IMR-90 (cell line): Measurements from ENCODE around the gene SELENOS.

Experiments
- BHLHE40 ChIP-seq: fragments of 150-350 bp; IDR thresholded peaks from 2 replicates; pipeline ENCODE4 v1.6.1; 2016; ENCODE audit warnings: mild to moderate bottlenecking, low read depth, low read length
- CEBPB ChIP-seq: IDR thresholded peaks from 2 replicates; pipeline ENCODE4 v1.6.1; 2012; ENCODE audit warnings: low read depth, low read length, improper control_type of control experiment
- FOS ChIP-seq: fragments of 150-350 bp; IDR thresholded peaks from 2 replicates; pipeline ENCODE4 v1.6.1; 2016; ENCODE audit warnings: low read depth, low read length
- MAFK ChIP-seq: IDR thresholded peaks from 2 replicates; pipeline ENCODE4 v1.6.1; 2012; ENCODE audit warnings: low read depth, low read length, improper control_type of control experiment
- MAZ ChIP-seq: IDR thresholded peaks from 2 replicates; pipeline ENCODE4 v1.6.1; 2012; ENCODE audit warnings: low read depth, mild to moderate bottlenecking, low read length, improper control_type of control experiment, moderate library complexity, borderline replicate concordance
- MXI1 ChIP-seq: IDR thresholded peaks from 2 replicates; pipeline ENCODE4 v1.6.1; 2012; ENCODE audit warnings: low read depth, mild to moderate bottlenecking, low read length, moderate library complexity, borderline replicate concordance
- NFE2L2 ChIP-seq: fragments of 150-350 bp; IDR thresholded peaks from 2 replicates; pipeline ENCODE4 v1.6.1; 2016; ENCODE audit warnings: low read depth, mild to moderate bottlenecking, low read length
- POLR2A ChIP-seq: IDR thresholded peaks from 2 replicates; pipeline ENCODE4 v1.6.1; 2012; ENCODE audit warnings: mild to moderate bottlenecking, low read depth, low read length
- RAD21 ChIP-seq: IDR thresholded peaks from 2 replicates; pipeline ENCODE4 v1.6.1; 2012; ENCODE audit warnings: low read length, improper control_type of control experiment
- RCOR1 ChIP-seq: IDR thresholded peaks from 2 replicates; pipeline ENCODE4 v1.6.1; 2012; ENCODE audit warnings: mild to moderate bottlenecking, low read length, improper control_type of control experiment; ENCODE audit not compliant: insufficient replicate concordance
- RFX5 ChIP-seq: IDR thresholded peaks from 2 replicates; pipeline ENCODE4 v1.8.0; 2012; ENCODE audit warnings: low read depth, mild to moderate bottlenecking, low read length, moderate library complexity
- SMC3 ChIP-seq: fragments of 150-350 bp; IDR thresholded peaks from 2 replicates; pipeline ENCODE4 v1.6.1; 2016; ENCODE audit warnings: low read depth, mild to moderate bottlenecking, antibody characterized with exemption, low read length, moderate library complexity
- TF ChIP-seq, protein P1 (sequence below): conservative IDR thresholded peaks from 2 replicates; pipeline ENCODE4 v1.5.1; 2012; ENCODE audit warnings: mild to moderate bottlenecking, low read depth, low read length, improper control_type of control experiment
- TF ChIP-seq, protein P2 (sequence below): fragments of 150-350 bp; IDR thresholded peaks from 2 replicates; pipeline ENCODE4 v1.6.1; 2017; ENCODE audit warnings: mild to moderate bottlenecking, antibody characterized with exemption, low read length, low read depth

DNA sequence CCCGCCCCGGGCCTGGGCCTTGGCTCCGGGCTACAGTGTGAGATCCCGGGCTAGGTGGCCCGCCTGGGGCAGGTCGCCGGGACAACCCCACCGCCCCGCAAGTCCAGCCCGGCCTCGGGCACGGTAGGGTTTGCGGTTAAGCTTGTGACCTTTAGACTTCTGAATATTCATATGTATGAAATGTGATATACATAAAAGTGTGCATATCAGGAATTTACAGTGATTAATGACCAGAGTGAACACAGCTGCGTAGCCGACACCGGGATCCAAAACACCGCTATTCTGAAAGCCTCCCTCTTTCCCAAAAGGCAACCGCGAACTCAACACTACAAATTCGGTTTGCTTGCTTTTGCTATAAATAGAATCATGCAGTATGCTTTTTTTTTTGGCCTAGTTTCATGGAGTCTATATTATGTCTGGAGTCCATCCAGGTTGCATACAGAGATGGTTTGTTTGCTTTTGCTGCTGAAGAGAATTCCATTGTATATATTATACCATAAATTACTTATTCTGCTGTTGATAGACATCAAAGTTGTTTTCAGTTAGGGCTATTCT lies 18.4 kb upstream of the SELENOS start:
- TF ChIP-seq, protein P1, sequence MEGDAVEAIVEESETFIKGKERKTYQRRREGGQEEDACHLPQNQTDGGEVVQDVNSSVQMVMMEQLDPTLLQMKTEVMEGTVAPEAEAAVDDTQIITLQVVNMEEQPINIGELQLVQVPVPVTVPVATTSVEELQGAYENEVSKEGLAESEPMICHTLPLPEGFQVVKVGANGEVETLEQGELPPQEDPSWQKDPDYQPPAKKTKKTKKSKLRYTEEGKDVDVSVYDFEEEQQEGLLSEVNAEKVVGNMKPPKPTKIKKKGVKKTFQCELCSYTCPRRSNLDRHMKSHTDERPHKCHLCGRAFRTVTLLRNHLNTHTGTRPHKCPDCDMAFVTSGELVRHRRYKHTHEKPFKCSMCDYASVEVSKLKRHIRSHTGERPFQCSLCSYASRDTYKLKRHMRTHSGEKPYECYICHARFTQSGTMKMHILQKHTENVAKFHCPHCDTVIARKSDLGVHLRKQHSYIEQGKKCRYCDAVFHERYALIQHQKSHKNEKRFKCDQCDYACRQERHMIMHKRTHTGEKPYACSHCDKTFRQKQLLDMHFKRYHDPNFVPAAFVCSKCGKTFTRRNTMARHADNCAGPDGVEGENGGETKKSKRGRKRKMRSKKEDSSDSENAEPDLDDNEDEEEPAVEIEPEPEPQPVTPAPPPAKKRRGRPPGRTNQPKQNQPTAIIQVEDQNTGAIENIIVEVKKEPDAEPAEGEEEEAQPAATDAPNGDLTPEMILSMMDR: no peak
- TF ChIP-seq POLR2A: no peak
- no peak for TF ChIP-seq SMC3
- TF ChIP-seq, protein P2, sequence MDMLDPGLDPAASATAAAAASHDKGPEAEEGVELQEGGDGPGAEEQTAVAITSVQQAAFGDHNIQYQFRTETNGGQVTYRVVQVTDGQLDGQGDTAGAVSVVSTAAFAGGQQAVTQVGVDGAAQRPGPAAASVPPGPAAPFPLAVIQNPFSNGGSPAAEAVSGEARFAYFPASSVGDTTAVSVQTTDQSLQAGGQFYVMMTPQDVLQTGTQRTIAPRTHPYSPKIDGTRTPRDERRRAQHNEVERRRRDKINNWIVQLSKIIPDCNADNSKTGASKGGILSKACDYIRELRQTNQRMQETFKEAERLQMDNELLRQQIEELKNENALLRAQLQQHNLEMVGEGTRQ: no peak
- TF ChIP-seq CEBPB: no peak
- no peak for TF ChIP-seq NFE2L2
- TF ChIP-seq RAD21: no peak
- TF ChIP-seq BHLHE40: no peak
- no peak for TF ChIP-seq RFX5
- TF ChIP-seq MAZ: no peak
- no peak for TF ChIP-seq MAFK
- TF ChIP-seq MXI1: no peak
- TF ChIP-seq FOS: no peak
- no peak for TF ChIP-seq RCOR1
